HG02943 (cell line): ENCODE measurements around the gene TSPAN14.

Source experiments
- ATAC-seq: cut with Tn5 transposase; IDR thresholded peaks from one replicate; pipeline ENCODE4 v1.9.1; 2021; ENCODE audit warnings: mild to moderate bottlenecking, low read depth, moderate library complexity; ENCODE audit not compliant: unreplicated experiment

The TSPAN14 gene

GRCh38 chr10:80454513-80455460 is 677 bp downstream of the TSPAN14 start:
- peak; percentile 23 for ATAC-seq

- ATAC-seq = no peak
These were observed 1.6 kb downstream of the TSPAN14 start for GRCh38 chr10:80455461-80456349.

DNA sequence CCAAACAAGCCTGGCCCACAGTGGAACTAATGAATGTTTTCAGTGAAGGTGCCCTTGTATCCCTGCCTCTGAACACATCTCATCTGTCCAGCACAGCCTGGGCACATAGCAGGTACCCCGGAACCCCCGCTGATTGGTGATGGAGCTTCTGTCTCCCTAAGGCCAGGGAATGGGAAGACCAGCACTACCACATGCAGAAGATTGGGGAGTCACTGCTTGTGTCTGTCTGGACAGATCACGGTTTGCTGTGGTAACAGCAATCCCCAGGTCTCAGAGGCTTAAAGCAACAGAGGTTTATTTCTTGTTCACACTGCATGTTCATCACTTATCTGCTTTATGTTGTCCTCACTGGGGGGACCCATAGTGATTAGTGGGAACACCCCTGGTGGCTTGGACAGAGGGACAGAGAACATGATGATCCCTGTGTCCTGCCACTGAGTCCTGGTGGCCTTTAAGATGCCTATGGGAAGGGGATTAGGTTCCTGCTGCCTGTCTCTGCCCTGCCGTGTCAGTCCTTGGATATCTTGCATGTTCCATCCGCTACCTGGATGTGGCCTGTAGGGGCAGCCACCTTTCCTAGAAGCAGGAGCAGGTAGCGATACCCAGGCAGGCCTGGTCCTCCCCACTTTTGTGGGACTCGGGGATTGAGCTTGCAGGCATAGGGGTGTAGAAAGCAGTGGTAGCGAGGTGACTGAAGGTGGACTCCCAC is 3.6 kb downstream of the TSPAN14 start:
- ATAC-seq = no peak

GRCh38 chr10:80458263-80458625 is 4.1 kb downstream of the TSPAN14 start:
- ATAC-seq = no peak

DNA sequence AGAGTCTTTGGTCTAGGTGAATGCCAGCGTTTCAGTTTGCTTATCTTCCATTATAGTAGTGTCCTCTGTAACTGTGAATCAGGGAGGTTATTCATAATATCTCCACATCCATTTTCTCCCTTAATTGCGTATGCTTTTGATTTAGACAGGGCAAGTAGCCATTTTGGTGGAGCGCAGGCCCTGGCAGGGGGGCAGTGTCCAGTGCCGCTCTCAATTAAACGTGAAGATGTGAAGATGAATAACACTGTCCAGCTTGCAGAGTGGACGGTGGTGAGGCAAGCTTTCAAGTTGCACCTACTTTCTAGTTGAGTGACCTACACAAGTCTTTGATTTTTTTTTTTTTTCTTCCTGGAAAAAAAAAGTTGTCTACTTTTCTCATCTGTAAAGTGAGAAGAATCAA is 4.5 kb downstream of the TSPAN14 start:
- no peak for ATAC-seq

- peak; percentile 48 for ATAC-seq
These were observed 5.1 kb downstream of the TSPAN14 start for GRCh38 chr10:80459047-80459865.

DNA sequence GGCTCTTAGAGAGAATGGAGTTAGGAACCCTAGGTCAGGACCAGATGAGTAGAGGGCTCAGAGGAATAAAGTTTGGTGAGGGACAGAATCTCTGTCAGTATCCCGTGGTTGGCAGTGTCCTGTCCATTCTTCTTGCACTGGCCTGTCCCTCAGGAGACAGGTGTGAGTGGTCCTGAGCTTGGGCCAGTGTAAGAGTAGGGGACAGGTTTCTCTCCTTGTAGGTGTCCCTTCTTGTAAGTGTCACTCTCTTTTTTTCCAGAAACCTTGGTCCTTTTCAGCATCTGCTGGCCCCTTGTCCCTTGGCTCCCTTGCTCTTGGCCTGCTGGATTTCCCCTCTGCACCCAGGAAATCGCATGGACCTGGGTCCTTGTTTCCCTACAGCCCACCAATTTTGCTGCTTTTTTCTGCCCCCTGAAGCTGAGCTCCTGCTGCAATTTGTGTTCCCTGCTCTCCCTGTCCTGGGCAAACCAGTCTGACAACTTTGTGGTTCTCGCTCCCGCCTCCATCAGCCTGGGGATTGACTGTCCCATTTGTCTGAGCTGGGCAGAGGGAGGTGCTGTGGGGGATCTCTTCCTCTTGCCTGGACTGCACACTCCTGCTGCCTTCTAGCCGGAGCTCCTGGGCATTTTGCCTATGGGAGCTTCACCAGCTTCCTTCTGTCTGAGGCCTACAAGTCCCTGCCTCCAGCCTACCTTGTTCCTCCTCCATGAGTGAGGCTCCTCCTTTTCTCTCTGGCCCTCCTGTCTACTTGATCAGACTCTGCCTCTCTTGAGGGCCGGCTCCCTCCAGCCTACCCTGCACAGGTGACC is 6.5 kb downstream of the TSPAN14 start:
- ATAC-seq = no peak

DNA sequence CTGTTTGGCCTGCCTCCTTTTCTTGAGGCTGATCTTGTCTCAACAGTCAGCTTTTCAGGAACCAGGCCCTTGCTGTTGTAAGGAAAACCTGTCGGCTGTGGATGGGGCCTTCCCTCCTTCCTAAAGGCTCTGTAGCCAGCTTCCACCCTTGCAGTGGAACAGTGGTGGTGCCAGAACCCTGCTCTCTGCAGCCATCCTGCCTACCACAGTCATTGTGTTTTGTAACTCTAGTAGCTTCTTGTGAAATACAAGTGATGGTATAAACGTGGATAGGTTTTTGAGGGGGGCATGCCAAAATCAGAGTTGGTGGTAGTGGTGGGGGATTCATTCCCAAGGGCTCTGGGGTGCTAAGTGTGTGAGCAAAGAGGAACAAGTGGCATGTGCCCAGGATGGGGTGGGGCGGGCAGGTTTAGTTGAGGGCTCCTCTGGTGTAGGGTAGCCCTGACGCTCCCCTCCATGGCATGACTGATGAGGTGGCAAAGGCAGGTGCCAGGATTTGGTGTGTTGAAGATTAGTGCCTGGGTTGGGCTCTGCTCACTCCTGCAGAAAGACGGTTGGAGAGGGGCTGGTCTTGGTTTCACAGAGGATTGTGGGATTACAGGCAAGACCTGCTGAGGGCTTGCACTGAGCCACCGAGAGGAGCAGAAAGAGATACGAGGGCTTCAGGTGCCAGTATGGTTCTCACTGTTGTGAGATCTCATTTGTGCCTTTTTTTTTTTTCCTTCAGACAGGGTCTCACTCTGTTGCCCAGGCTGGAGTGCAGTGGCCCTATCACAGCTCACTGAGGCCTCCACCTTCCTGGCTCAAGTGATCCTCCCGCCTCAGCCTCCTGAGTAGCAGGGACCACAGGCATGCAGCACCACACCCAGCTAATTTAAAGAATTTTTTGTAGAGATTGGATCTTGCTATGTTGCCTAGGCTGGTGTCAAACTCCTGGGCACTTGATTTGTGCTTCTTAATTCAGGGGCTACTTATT is 7.4 kb downstream of the TSPAN14 start:
- no peak for ATAC-seq

DNA sequence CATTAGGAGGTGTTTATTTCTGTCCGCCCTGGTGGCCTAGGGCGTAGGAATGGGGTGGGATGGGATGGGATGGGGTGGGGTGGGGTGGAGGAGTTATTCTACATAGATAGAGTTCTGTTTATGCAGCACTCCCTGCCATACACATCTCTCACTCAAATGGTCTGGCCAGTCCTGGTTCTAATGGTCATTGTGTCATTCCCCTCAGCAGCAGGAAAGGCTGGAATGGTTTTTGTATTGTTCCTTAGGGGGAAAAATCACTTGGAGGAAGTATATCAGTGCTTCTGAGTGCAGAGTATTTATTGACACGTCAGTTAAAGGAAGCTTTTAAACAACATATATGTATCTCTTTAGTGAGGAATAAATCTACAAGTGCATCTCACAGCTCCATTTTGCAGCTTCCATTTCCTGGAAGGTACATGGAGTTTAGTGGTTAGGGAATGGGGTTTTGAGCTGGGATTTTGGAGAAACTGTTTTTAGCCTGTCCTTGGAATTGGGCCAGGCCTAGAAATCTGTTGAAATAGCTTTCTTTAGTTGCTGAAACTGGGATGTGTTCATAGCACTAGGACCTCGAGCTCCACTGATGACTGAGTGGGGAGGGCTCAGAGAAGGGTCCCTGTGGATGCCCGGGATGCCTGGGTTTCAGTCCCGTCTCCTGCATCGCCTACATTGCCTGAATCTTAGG is 8.3 kb downstream of the TSPAN14 start:
- ATAC-seq = no peak

DNA sequence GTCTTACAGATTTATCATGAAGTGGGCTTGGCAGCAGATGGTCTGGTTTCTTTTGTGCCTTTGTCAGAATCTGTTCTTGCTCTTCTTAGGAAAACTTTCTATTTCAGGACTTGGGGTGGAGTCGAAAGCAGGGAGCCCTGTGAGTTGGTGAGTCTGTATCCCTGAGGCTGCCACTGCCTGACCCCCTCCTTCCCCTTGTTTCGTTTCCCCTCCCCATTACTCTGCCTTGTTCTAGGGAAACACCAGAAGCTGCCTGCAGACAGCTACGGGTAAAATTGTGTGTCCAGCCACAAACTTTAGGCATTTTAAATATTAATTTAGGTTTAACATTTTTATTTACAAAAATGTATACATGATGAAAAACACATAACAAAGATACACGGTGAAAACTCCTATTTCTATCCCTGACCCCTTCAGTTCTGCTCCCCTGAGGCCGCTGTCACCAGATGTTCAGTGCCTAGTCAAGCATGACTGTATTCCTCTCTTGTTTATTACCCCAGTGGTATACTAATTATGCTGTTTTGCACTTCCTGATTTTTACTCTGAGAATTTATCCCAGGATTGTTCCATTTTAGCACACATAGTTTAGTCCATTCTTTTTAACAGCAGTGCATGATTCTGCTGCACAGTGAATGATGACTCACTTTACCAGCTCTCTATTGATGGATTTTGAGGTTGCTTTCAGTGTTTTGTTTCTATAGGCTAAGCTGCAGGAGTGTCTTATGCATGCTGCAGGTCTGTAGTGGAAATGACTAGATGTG is 9.1 kb downstream of the TSPAN14 start:
- ATAC-seq = no peak

DNA sequence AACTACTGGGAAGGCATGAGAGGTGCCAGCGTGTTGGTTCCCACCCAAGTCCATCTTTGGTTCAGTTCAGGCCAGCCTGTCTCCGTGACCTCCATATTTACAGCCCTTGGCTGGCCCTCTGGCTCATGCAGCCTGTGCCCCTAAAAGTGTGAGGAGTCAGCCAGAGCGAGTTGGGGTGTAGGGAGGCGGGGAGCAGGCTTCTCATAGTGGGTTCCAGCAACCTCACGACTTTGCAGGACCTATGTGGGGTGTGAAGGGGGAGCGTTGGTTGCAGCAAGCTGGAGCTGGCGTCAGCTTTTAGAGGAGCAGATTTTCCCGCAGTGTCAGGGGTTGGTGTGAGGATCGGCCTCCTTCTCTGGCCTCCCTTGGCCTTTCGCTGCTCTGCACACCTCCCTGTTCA is 9.8 kb downstream of the TSPAN14 start:
- ATAC-seq = no peak

- no peak for ATAC-seq
These were observed 10.7 kb downstream of the TSPAN14 start for GRCh38 chr10:80464557-80465450.

DNA sequence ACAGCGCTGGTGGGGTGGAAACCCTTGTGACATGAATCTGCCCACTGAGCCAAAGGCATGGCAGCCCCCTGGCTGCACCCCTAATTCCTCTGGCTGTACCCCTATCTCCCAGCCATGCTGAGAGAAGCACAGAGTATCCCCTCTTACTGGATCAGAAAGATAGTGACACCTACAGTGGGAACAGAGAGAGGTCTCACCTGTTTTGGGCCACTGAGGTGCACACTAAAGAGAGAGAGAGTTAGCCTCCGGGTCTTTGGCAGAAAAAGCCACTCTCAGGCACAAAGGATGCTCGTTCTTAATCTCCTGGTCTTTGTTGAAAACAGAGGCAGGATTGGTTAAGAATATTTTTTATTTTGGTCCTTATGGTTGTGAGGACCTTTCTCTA is 11.3 kb downstream of the TSPAN14 start:
- no peak for ATAC-seq

DNA sequence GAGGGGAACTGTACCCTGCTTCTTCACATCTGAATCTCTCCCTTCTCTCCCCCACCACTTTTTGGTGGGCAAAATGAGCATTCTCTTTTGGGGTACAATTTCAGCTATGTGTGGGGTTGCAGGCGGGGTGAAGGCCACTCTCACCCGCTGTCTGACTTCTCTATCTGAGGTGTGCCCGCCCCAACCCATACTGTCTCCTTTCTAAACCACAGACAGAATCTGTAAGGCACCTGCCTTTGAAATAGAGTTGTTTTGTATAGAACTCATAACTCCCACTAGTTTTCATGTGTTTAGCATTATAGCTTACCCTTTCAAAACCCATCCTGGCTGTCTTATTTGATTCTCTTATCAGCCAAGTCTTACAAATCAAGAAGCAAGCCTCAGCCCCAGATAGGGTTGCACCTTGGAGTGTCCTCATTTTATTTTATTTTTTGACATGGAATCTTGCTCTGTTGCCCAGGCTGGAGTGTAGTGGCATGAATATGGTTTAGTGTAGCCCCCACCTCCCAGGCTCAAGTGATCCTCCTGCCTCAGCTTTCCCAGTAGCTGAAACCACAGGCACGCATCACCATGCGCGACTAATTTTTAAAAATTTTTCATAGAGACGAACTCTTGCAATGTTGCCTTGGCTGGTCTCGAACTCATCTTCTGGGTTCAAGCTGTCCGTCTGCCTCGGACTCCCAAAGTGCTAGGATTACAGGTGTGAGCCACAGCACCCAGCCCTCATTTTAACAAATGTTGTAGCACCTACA is 11.9 kb downstream of the TSPAN14 start:
- ATAC-seq = peak; percentile 38

- ATAC-seq = no peak
These were observed 12.7 kb downstream of the TSPAN14 start for GRCh38 chr10:80466724-80467326.
